Lung (tissue), 12 donors: ENCODE results near the gene TMEM116. TPM values are rescaled to one million over a fixed set of nuclear protein-coding genes. Genes with fewer than 3 reads are reported as not detected.
"Not testable (repeated sequence)": the region's sequence is repeated elsewhere in the genome, so short reads cannot be mapped to it uniquely, and the experiment has no call there.

Experiments used
- ATAC-seq: fragments of 200-7000 bp; cut with Tn5 transposase; one replicate; pipeline ENCODE4 v1.9.1; 2020; ENCODE audit warnings: moderate number of reproducible peaks; ENCODE audit not compliant: insufficient read depth, low FRiP score
- DNase-seq, 3 donors: peaks; one replicate each; pipeline ENCODE4 v3.0.0-alpha.2; 2013 to 2017
- H3K27ac ChIP-seq, 2 donors: one replicate each; pipeline ENCODE4 v1.5.1; 2013; ENCODE audit warnings: mild to moderate bottlenecking in 2 of 2, moderate library complexity in 2 of 2, control low read depth in 1 of 2, inconsistent platforms in 1 of 2, low read depth in 1 of 2, low read length in 1 of 2
- H3K27me3 ChIP-seq, 3 donors: one replicate each; pipeline ENCODE4 v1.5.1; 2013; ENCODE audit warnings: low read length in 2 of 3; ENCODE audit not compliant: control insufficient read depth in 3 of 3, insufficient read depth in 3 of 3
- H3K36me3 ChIP-seq, 4 donors: one replicate each; pipeline ENCODE4 v1.5.1; 2013; ENCODE audit warnings: low read length in 4 of 4, mild to moderate bottlenecking in 1 of 4, moderate library complexity in 1 of 4; ENCODE audit not compliant: control insufficient read depth in 4 of 4, insufficient read depth in 4 of 4
- H3K4me1 ChIP-seq, 5 donors: one replicate each; pipeline ENCODE4 v1.5.1; 2013; ENCODE audit warnings: low read length in 5 of 5, mild to moderate bottlenecking in 2 of 5, moderate library complexity in 1 of 5; ENCODE audit not compliant: control insufficient read depth in 5 of 5, insufficient read depth in 5 of 5
- H3K4me3 ChIP-seq: one replicate; pipeline ENCODE4 v1.5.1; 2013; ENCODE audit warnings: mild to moderate bottlenecking, control low read depth, moderate library complexity
- H3K9ac ChIP-seq, 2 donors: one replicate each; pipeline ENCODE4 v1.5.1; 2013; ENCODE audit warnings: low read length in 2 of 2, control low read depth in 1 of 2; ENCODE audit not compliant: insufficient read depth in 1 of 2
- H3K9me3 ChIP-seq, 4 donors: one replicate each; pipeline ENCODE4 v1.5.1; 2013; ENCODE audit warnings: low read length in 3 of 4, mild to moderate bottlenecking in 1 of 4, moderate library complexity in 1 of 4; ENCODE audit not compliant: control insufficient read depth in 4 of 4, insufficient read depth in 3 of 4
- WGBS, 2 donors: extraction: QIAGEN DNeasy Blood & Tissue Kit; methylation state at CpG; one replicate each; pipeline ENCODE4 v1.1.7; 2013; 5-methylcytosine and 5-hydroxymethylcytosine counted together
- polyA plus RNA-seq, 2 donors: library from polyadenylated mRNA; stranded (reverse); fragments of 200-250 nt; gene quantifications; one replicate each; pipeline ENCODE4 v1.2.1, GENCODE V29; 2013
- total RNA-seq, 2 donors: library from RNA; depleted of rRNA in 1 of 2; stranded (reverse); fragments of >200 nt in 1 of 2; gene quantifications; one replicate each; pipeline ENCODE4 v1.2.1, GENCODE V29; 2014 to 2021
- TF ChIP-seq, protein P1 (sequence below): IDR thresholded peaks from 2 replicates; pipeline ENCODE4 v1.5.1; 2012; ENCODE audit warnings: mild to moderate bottlenecking; ENCODE audit errors: control extremely low read depth, extremely low read depth
- donor health status: control.
- donor health status: control.
- donor health status: Bipolar disorder and iron deficiency.
- donor health status: healthy.
- donor health status: DM: yes; HTN: yes; CAD: no.

Gene TMEM116
- total and polyA plus RNA-seq, 4 donors = 10.5 to 40.1 (median 14.6) TPM

- Histone ChIP-seq H3K9ac (no peak overlapping the region), H3K4me1 (peaks cover 0 to 5% (median 0%) of the 10 kb centered on the region in 5 donors), H3K4me3 (no peak overlapping the region), H3K9me3 (no peaks in the 10 kb centered on the region), H3K36me3 (peaks cover 0 to 2% (median under 1%) of the 10 kb centered on the region in 4 donors), H3K27ac (no peak overlapping the region), H3K27me3 (no peaks in the 10 kb centered on the region)
- DNase-seq (no peak), ATAC-seq (no peak)
- TF ChIP-seq, protein P1, sequence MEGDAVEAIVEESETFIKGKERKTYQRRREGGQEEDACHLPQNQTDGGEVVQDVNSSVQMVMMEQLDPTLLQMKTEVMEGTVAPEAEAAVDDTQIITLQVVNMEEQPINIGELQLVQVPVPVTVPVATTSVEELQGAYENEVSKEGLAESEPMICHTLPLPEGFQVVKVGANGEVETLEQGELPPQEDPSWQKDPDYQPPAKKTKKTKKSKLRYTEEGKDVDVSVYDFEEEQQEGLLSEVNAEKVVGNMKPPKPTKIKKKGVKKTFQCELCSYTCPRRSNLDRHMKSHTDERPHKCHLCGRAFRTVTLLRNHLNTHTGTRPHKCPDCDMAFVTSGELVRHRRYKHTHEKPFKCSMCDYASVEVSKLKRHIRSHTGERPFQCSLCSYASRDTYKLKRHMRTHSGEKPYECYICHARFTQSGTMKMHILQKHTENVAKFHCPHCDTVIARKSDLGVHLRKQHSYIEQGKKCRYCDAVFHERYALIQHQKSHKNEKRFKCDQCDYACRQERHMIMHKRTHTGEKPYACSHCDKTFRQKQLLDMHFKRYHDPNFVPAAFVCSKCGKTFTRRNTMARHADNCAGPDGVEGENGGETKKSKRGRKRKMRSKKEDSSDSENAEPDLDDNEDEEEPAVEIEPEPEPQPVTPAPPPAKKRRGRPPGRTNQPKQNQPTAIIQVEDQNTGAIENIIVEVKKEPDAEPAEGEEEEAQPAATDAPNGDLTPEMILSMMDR = no peak
- WGBS, 2 donors = 93 to 96% methylated on average over 4 of the region's 4 CpGs
Observed at GRCh38 chr12:111998015-111998414, 14.9 kb downstream of the TMEM116 start.

- no peak for DNase-seq
- no peak overlapping the region for H3K4me3 ChIP-seq
- peaks cover 0 to 2% (median 0%) of the 10 kb centered on the region in 4 donors for H3K36me3 ChIP-seq
- ATAC-seq = no peak
- H3K9me3 ChIP-seq = no peaks in the 10 kb centered on the region
- WGBS, 2 donors = 97% methylated on average over 2 of the region's 2 CpGs
- no peak overlapping the region for H3K9ac ChIP-seq
- peaks cover 0 to 5% (median 0%) of the 10 kb centered on the region in 5 donors for H3K4me1 ChIP-seq
- TF ChIP-seq, protein P1 = no peak
- no peaks in the 10 kb centered on the region for H3K27me3 ChIP-seq
- H3K27ac ChIP-seq = no peak overlapping the region
Observed at GRCh38 chr12:111997300-111997699, 15.7 kb downstream of the TMEM116 start.

GRCh38 chr12:111995782-111996480 lies 17.0 kb downstream of the TMEM116 start:
- no peak for DNase-seq
- ATAC-seq = no peak
- H3K27ac ChIP-seq = no peak overlapping the region
- H3K27me3 ChIP-seq = no peaks in the 10 kb centered on the region
- no peaks in the 10 kb centered on the region for H3K9me3 ChIP-seq
- TF ChIP-seq, protein P1 = no peak
- peaks cover 0 to 5% (median 0%) of the 10 kb centered on the region in 5 donors for H3K4me1 ChIP-seq
- peaks cover 0 to 2% (median under 1%) of the 10 kb centered on the region in 4 donors for H3K36me3 ChIP-seq
- no peak overlapping the region for H3K4me3 ChIP-seq
- WGBS, 2 donors = 97% methylated on average over 1 of the region's 1 CpG
- no peak overlapping the region for H3K9ac ChIP-seq

GRCh38 chr12:111994211-111995111 lies 18.5 kb downstream of the TMEM116 start:
- not testable (repeated sequence) for H3K9ac ChIP-seq, ATAC-seq, H3K27me3 ChIP-seq, H3K4me1 ChIP-seq, H3K9me3 ChIP-seq, H3K4me3 ChIP-seq, H3K36me3 ChIP-seq
- peak in 2 of 3 donors; percentile 31 to 35 for DNase-seq
- peak overlapping the region in 1 of 2 donors; percentile 11 for H3K27ac ChIP-seq
- WGBS, 2 donors = 50 to 56% methylated on average over 17 of the region's 17 CpGs
